Skeletal muscle satellite cell (primary cell): ENCODE results near the gene SDK2.
A peak's percentile ranks its signal among the peaks of the same experiment; 100 is the strongest.

ENCODE experiments used
- H3K27me3 ChIP-seq: 2 replicates; pipeline ENCODE4 v1.7.0; 2013; ENCODE audit warnings: low read length; ENCODE audit not compliant: control insufficient read depth, insufficient read depth
- H3K36me3 ChIP-seq: 2 replicates; pipeline ENCODE4 v1.7.0; 2013; ENCODE audit warnings: mild to moderate bottlenecking, control low read depth, low read length; ENCODE audit not compliant: insufficient read depth
- H3K4me1 ChIP-seq: 2 replicates; pipeline ENCODE4 v1.7.0; 2013; ENCODE audit warnings: low read length; ENCODE audit not compliant: control insufficient read depth, insufficient read depth
- H3K4me2 ChIP-seq: 2 replicates; pipeline ENCODE4 v1.7.0; 2013; ENCODE audit warnings: mild to moderate bottlenecking, low read length
- H3K4me3 ChIP-seq: 2 replicates; pipeline ENCODE4 v1.7.0; 2013; ENCODE audit warnings: low read length
- H3K9ac ChIP-seq: 2 replicates; pipeline ENCODE4 v1.7.0; 2013; ENCODE audit warnings: mild to moderate bottlenecking, low read depth, low read length, moderate library complexity
- H3K9me3 ChIP-seq: replicated peaks from 2 replicates; pipeline ENCODE4 v1.7.0; 2013; ENCODE audit warnings: mild to moderate bottlenecking, control low read depth, low read length

Gene SDK2

GRCh38 chr17:73308017-73308823 lies 336.0 kb downstream of the SDK2 start:
- peak overlapping the region; percentile 50 for H3K4me3 ChIP-seq
- H3K9me3 ChIP-seq, result no peaks in the 10 kb centered on the region
- peak overlapping the region; percentile 97 for H3K4me2 ChIP-seq
- peak overlapping the region; percentile 57 for H3K9ac ChIP-seq
- H3K4me1 ChIP-seq, result peaks cover 63% of the 10 kb centered on the region
- H3K36me3 ChIP-seq, result peaks cover 4% of the 10 kb centered on the region
- no peaks in the 10 kb centered on the region for H3K27me3 ChIP-seq

- no peaks in the 10 kb centered on the region for H3K9me3 ChIP-seq
- peak overlapping the region; percentile 42 for H3K4me2 ChIP-seq
- H3K27me3 ChIP-seq, result no peaks in the 10 kb centered on the region
- no peak overlapping the region for H3K9ac ChIP-seq
- no peak overlapping the region for H3K4me3 ChIP-seq
- H3K36me3 ChIP-seq, result peaks cover 4% of the 10 kb centered on the region
- peaks cover 62% of the 10 kb centered on the region for H3K4me1 ChIP-seq
These were observed 337.1 kb downstream of the SDK2 start for GRCh38 chr17:73307130-73307529.

GRCh38 chr17:73305845-73306836 lies 338.1 kb downstream of the SDK2 start:
- Histone ChIP-seq H3K9me3 (no peaks in the 10 kb centered on the region), H3K9ac (peak overlapping the region; percentile 88), H3K36me3 (peaks cover 4% of the 10 kb centered on the region), H3K4me3 (peak overlapping the region; percentile 68), H3K27me3 (no peaks in the 10 kb centered on the region), H3K4me2 (peak overlapping the region; percentile 90), H3K4me1 (peaks cover 65% of the 10 kb centered on the region)

- peak overlapping the region; percentile 88 for H3K9ac ChIP-seq
- H3K9me3 ChIP-seq, result no peaks in the 10 kb centered on the region
- peaks cover 68% of the 10 kb centered on the region for H3K4me1 ChIP-seq
- no peaks in the 10 kb centered on the region for H3K27me3 ChIP-seq
- H3K4me2 ChIP-seq, result peak overlapping the region; percentile 90
- peak overlapping the region; percentile 68 for H3K4me3 ChIP-seq
- peaks cover 4% of the 10 kb centered on the region for H3K36me3 ChIP-seq
These were observed 339.1 kb downstream of the SDK2 start for GRCh38 chr17:73304971-73305812.

GRCh38 chr17:73304438-73304837 lies 339.8 kb downstream of the SDK2 start:
- Histone ChIP-seq H3K9me3 (no peaks in the 10 kb centered on the region), H3K4me3 (peak overlapping the region; percentile 68), H3K4me2 (peak overlapping the region; percentile 90), H3K9ac (peak overlapping the region; percentile 88), H3K36me3 (peaks cover 4% of the 10 kb centered on the region), H3K4me1 (peaks cover 68% of the 10 kb centered on the region), H3K27me3 (no peaks in the 10 kb centered on the region)

GRCh38 chr17:73302189-73302588 lies 342.1 kb downstream of the SDK2 start:
- Histone ChIP-seq H3K9ac (no peak overlapping the region), H3K36me3 (peaks cover 4% of the 10 kb centered on the region), H3K4me2 (no peak overlapping the region), H3K27me3 (no peaks in the 10 kb centered on the region), H3K9me3 (no peaks in the 10 kb centered on the region), H3K4me3 (no peak overlapping the region), H3K4me1 (peaks cover 66% of the 10 kb centered on the region)

- Histone ChIP-seq H3K4me3 (no peak overlapping the region), H3K4me1 (peaks cover 58% of the 10 kb centered on the region), H3K27me3 (no peaks in the 10 kb centered on the region), H3K9ac (no peak overlapping the region), H3K9me3 (no peaks in the 10 kb centered on the region), H3K4me2 (no peak overlapping the region), H3K36me3 (peaks cover 4% of the 10 kb centered on the region)
These were observed 342.9 kb downstream of the SDK2 start for GRCh38 chr17:73301369-73301768.

- peaks cover 48% of the 10 kb centered on the region for H3K4me1 ChIP-seq
- no peak overlapping the region for H3K4me3 ChIP-seq
- no peaks in the 10 kb centered on the region for H3K9me3 ChIP-seq
- H3K36me3 ChIP-seq, result no peaks in the 10 kb centered on the region
- H3K27me3 ChIP-seq, result no peaks in the 10 kb centered on the region
- no peak overlapping the region for H3K4me2 ChIP-seq
- H3K9ac ChIP-seq, result no peak overlapping the region
These were observed 343.9 kb downstream of the SDK2 start for GRCh38 chr17:73300392-73300791.

GRCh38 chr17:73297934-73298861 lies 346.0 kb downstream of the SDK2 start:
- Histone ChIP-seq H3K27me3 (no peaks in the 10 kb centered on the region), H3K9me3 (no peaks in the 10 kb centered on the region), H3K4me3 (no peak overlapping the region), H3K4me1 (peaks cover 39% of the 10 kb centered on the region), H3K4me2 (peak overlapping the region; percentile 26), H3K36me3 (no peaks in the 10 kb centered on the region), H3K9ac (no peak overlapping the region)

GRCh38 chr17:73293480-73293911 lies 350.7 kb downstream of the SDK2 start:
- H3K36me3 ChIP-seq, result peaks cover 3% of the 10 kb centered on the region

More at GRCh38 chr17:73293480-73293911, 350.7 kb downstream of the SDK2 start:
- Histone ChIP-seq H3K4me1 (peaks cover 67% of the 10 kb centered on the region), H3K9ac (peak overlapping the region; percentile 4), H3K4me2 (peak overlapping the region; percentile 40), H3K9me3 (no peaks in the 10 kb centered on the region), H3K4me3 (no peak overlapping the region), H3K27me3 (no peaks in the 10 kb centered on the region)
